ENCODE data around the gene ANKRD16.

DNA sequence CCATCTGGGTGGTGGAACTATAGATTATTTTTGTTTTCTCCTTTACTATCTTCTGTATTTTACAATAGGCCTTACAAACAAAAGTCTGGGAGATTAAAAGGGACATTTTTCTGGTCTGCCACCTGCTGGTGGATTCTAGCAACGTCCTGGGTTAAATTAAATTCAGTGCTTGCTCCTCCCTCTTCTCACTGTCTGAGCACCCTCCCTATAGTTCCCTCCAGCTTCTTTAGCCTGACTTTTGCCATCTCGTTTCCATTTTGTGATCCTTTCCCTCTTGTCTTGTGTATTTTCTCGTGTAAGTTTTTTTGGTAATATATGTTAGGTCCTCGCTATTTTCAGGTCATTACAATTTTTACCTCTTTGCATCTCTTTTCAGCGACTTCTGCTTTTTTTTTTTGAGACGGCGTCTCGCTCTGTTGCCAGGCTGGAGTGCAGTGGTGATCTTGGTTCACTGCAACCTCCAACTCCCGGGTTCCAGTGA is 16.1 kb downstream of the ANKRD16 start:
- TF ChIP-seq CENPT (CRISPR knock-in tag; IDR thresholded peaks at IDR 0.05; ENCODE audit: low read depth) (no peak), BHLHE40 (IDR thresholded peaks at IDR 0.05; ENCODE audit: low read length) (no peak), SAFB2 (CRISPR knock-in tag; IDR thresholded peaks at IDR 0.05; ENCODE audit: borderline replicate concordance, low read depth) (no peak), NRL (CRISPR knock-in tag; IDR thresholded peaks at IDR 0.05; ENCODE audit: borderline replicate concordance) (no peak), ZNF121 (CRISPR knock-in tag; IDR thresholded peaks at IDR 0.05) (no peak), POLR2AphosphoS5 (IDR thresholded peaks at IDR 0.05; ENCODE audit: low read depth, low read length) (no peak), POLR2A (IDR thresholded peaks at IDR 0.05; ENCODE audit: insufficient read depth in 1 of 2, low read depth in 2 of 2, low read length in 2 of 2) (no peak), ZNF83 (CRISPR knock-in tag; IDR thresholded peaks at IDR 0.05; ENCODE audit: borderline replicate concordance) (no peak)
- TF ChIP-seq, protein P1, sequence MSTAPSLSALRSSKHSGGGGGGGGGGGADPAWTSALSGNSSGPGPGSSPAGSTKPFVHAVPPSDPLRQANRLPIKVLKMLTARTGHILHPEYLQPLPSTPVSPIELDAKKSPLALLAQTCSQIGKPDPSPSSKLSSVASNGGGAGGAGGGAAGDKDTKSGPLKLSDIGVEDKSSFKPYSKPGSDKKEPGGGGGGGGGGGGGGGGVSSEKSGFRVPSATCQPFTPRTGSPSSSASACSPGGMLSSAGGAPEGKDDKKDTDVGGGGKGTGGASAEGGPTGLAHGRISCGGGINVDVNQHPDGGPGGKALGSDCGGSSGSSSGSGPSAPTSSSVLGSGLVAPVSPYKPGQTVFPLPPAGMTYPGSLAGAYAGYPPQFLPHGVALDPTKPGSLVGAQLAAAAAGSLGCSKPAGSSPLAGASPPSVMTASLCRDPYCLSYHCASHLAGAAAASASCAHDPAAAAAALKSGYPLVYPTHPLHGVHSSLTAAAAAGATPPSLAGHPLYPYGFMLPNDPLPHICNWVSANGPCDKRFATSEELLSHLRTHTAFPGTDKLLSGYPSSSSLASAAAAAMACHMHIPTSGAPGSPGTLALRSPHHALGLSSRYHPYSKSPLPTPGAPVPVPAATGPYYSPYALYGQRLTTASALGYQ (CRISPR knock-in tag; IDR thresholded peaks at IDR 0.05) = no peak
- TF ChIP-seq, protein P2, sequence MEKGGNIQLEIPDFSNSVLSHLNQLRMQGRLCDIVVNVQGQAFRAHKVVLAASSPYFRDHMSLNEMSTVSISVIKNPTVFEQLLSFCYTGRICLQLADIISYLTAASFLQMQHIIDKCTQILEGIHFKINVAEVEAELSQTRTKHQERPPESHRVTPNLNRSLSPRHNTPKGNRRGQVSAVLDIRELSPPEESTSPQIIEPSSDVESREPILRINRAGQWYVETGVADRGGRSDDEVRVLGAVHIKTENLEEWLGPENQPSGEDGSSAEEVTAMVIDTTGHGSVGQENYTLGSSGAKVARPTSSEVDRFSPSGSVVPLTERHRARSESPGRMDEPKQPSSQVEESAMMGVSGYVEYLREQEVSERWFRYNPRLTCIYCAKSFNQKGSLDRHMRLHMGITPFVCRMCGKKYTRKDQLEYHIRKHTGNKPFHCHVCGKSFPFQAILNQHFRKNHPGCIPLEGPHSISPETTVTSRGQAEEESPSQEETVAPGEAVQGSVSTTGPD (CRISPR knock-in tag; IDR thresholded peaks at IDR 0.05) = no peak
- TF ChIP-seq, protein P3, sequence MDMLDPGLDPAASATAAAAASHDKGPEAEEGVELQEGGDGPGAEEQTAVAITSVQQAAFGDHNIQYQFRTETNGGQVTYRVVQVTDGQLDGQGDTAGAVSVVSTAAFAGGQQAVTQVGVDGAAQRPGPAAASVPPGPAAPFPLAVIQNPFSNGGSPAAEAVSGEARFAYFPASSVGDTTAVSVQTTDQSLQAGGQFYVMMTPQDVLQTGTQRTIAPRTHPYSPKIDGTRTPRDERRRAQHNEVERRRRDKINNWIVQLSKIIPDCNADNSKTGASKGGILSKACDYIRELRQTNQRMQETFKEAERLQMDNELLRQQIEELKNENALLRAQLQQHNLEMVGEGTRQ (IDR thresholded peaks at IDR 0.05; ENCODE audit: low read depth, low read length) = no peak
- TF ChIP-seq, protein P3 (CRISPR knock-in tag; IDR thresholded peaks at IDR 0.05; ENCODE audit: borderline replicate concordance) = no peak
- TF ChIP-seq, protein P4, sequence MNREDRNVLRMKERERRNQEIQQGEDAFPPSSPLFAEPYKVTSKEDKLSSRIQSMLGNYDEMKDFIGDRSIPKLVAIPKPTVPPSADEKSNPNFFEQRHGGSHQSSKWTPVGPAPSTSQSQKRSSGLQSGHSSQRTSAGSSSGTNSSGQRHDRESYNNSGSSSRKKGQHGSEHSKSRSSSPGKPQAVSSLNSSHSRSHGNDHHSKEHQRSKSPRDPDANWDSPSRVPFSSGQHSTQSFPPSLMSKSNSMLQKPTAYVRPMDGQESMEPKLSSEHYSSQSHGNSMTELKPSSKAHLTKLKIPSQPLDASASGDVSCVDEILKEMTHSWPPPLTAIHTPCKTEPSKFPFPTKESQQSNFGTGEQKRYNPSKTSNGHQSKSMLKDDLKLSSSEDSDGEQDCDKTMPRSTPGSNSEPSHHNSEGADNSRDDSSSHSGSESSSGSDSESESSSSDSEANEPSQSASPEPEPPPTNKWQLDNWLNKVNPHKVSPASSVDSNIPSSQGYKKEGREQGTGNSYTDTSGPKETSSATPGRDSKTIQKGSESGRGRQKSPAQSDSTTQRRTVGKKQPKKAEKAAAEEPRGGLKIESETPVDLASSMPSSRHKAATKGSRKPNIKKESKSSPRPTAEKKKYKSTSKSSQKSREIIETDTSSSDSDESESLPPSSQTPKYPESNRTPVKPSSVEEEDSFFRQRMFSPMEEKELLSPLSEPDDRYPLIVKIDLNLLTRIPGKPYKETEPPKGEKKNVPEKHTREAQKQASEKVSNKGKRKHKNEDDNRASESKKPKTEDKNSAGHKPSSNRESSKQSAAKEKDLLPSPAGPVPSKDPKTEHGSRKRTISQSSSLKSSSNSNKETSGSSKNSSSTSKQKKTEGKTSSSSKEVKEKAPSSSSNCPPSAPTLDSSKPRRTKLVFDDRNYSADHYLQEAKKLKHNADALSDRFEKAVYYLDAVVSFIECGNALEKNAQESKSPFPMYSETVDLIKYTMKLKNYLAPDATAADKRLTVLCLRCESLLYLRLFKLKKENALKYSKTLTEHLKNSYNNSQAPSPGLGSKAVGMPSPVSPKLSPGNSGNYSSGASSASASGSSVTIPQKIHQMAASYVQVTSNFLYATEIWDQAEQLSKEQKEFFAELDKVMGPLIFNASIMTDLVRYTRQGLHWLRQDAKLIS (CRISPR knock-in tag; IDR thresholded peaks at IDR 0.05) = no peak
